ENCODE results near the gene DBN1. TPM values are rescaled to one million over a fixed set of nuclear protein-coding genes. Genes with fewer than 3 reads are reported as not detected.

Gene DBN1
- 10 to 100 TPM; 29.5 to 41.2 TPM for total RNA-seq

GRCh38 chr5:177473443-177474001 lies at the start of gene DBN1:
Gene DBN1, minus strand, starts transcription at chr5:177473634. Its CDS starts 113 bp downstream, at chr5:177473521.
- H3K9me3 Mint-ChIP-seq (ENCODE audit: low read depth), result no peaks in the 10 kb centered on the region
- peak within 1 kb of the TSS; percentile 70 for H3K27ac Mint-ChIP-seq
- peak; percentile 44 for ATAC-seq
- peaks cover 35% of the 10 kb centered on the region for H3K4me1 Mint-ChIP-seq
- peak within 1 kb of the TSS; percentile 65 for H3K4me3 Mint-ChIP-seq
- H3K36me3 Mint-ChIP-seq (ENCODE audit: low read depth), result peaks cover 2% of the 10 kb centered on the region
- CTCF ChIA-PET, result interaction anchor here (0.7 to 1.5 kb wide), 7 partner anchors 16 to 83 kb away, joined by 3 to 5 read pairs (median 3); no protein-coding TSS in a partner anchor
- POLR2A ChIA-PET, result no interaction called here
- H3K27me3 Mint-ChIP-seq, result peaks cover 4% of the 10 kb centered on the region
- intact Hi-C loops (cut with DNase I, micrococcal nuclease), result loop anchor here in 1 of 2 experiments (1.0 kb wide), 2 partner anchors 24 to 43 kb away; partner anchors contain the start of genes DDX41 and PDLIM7
- peak; percentile 62 for DNase-seq

- ChIA-PET CTCF (interaction anchor here (0.6 to 0.9 kb wide), 3 partner anchors 17 to 211 kb away, joined by 3 to 4 read pairs (median 3); no protein-coding TSS in a partner anchor), POLR2A (no interaction called here)
- no peak for ATAC-seq
- DNase-seq, result no peak
- H3K27me3 Mint-ChIP-seq, result no peaks in the 10 kb centered on the region
- no peak overlapping the region for H3K4me3 Mint-ChIP-seq
- H3K36me3 Mint-ChIP-seq (ENCODE audit: low read depth), result peaks cover 19% of the 10 kb centered on the region
- no peaks in the 10 kb centered on the region for H3K9me3 Mint-ChIP-seq (ENCODE audit: low read depth)
- H3K4me1 Mint-ChIP-seq, result peaks cover 31% of the 10 kb centered on the region
- intact Hi-C loops (cut with DNase I, micrococcal nuclease), result no loop called here
- peak overlapping the region; percentile 64 for H3K27ac Mint-ChIP-seq
Measured at GRCh38 chr5:177520916-177521513, 47.6 kb upstream of the DBN1 start.

- intact Hi-C loops (cut with DNase I, micrococcal nuclease), result no loop called here
- ATAC-seq, result no peak
- Mint-ChIP-seq H3K9me3 (ENCODE audit: low read depth) (no peaks in the 10 kb centered on the region), H3K4me1 (peaks cover 38% of the 10 kb centered on the region), H3K4me3 (no peak overlapping the region), H3K27me3 (no peaks in the 10 kb centered on the region), H3K27ac (peak overlapping the region; percentile 64), H3K36me3 (ENCODE audit: low read depth) (peaks cover 26% of the 10 kb centered on the region)
- ChIA-PET POLR2A (no interaction called here), CTCF (interaction anchor here (0.9 kb wide), 1 partner anchor 118 kb away, joined by 3 read pairs; no protein-coding TSS in a partner anchor)
- no peak for DNase-seq
Measured at GRCh38 chr5:177520271-177520670, 46.8 kb upstream of the DBN1 start.

- Mint-ChIP-seq H3K27me3 (no peaks in the 10 kb centered on the region), H3K36me3 (ENCODE audit: low read depth) (peaks cover 33% of the 10 kb centered on the region), H3K4me3 (peak overlapping the region; percentile 28), H3K27ac (peak overlapping the region; percentile 60), H3K4me1 (peaks cover 45% of the 10 kb centered on the region), H3K9me3 (ENCODE audit: low read depth) (no peaks in the 10 kb centered on the region)
- ATAC-seq, result no peak
- intact Hi-C loops (cut with DNase I, micrococcal nuclease), result loop anchor here in 1 of 2 experiments (5.0 kb wide), 2 partner anchors 117 to 633 kb away; partner anchors contain the start of genes NHP2 and PFN3
- no peak for DNase-seq
- CTCF ChIA-PET, result interaction anchor here (1.1 kb wide), 2 partner anchors 18 to 72 kb away, joined by 3 read pairs; partner anchors contain the start of gene TMED9
- POLR2A ChIA-PET, result interaction anchor here (1.1 kb wide), 1 partner anchor 8 kb away, joined by 3 read pairs; no protein-coding TSS in a partner anchor
Measured at GRCh38 chr5:177519463-177520235, 46.2 kb upstream of the DBN1 start.

- Mint-ChIP-seq H3K4me3 (peak within 1 kb of the TSS; percentile 98), H3K36me3 (ENCODE audit: low read depth) (peaks cover 56% of the 10 kb centered on the region), H3K9me3 (ENCODE audit: low read depth) (no peaks in the 10 kb centered on the region), H3K4me1 (peaks cover 48% of the 10 kb centered on the region), H3K27me3 (no peaks in the 10 kb centered on the region), H3K27ac (peak within 1 kb of the TSS; percentile 96)
- peak; percentile 91 for ATAC-seq
- peak; percentile 98 for DNase-seq
- ChIA-PET CTCF (interaction anchor here (0.6 to 1.3 kb wide), 7 partner anchors 15 to 208 kb away, joined by 3 to 8 read pairs (median 4); no protein-coding TSS in a partner anchor), POLR2A (interaction anchor here (0.6 kb wide), 1 partner anchor 19 kb away, joined by 3 read pairs; no protein-coding TSS in a partner anchor)
- intact Hi-C loops (cut with DNase I, micrococcal nuclease), result loop anchor here (1.0 to 5.0 kb wide), 10 partner anchors 20 to 635 kb away; partner anchors contain the start of genes FAM193B (in 2 of the 2), B4GALT7 (in 1 of the 2), DBN1 (in 1 of the 2) and NHP2 (in 1 of the 2)
Measured at GRCh38 chr5:177516601-177517568, 43.5 kb upstream of the DBN1 start, which contains the start of gene DDX41. Gene DDX41, minus strand, starts transcription at chr5:177516961. Its CDS starts 16 bp downstream, at chr5:177516945.

- peaks cover 68% of the 10 kb centered on the region for H3K36me3 Mint-ChIP-seq (ENCODE audit: low read depth)
Measured at GRCh38 chr5:177515580-177515979, 42.1 kb upstream of the DBN1 start.

GRCh38 chr5:177514541-177514940 lies 41.1 kb upstream of the DBN1 start:
- ChIA-PET CTCF (interaction anchor here (0.6 kb wide), 2 partner anchors 20 to 334 kb away, joined by 3 to 4 read pairs; no protein-coding TSS in a partner anchor), POLR2A (no interaction called here)
- no peak overlapping the region for H3K27ac Mint-ChIP-seq
- H3K27me3 Mint-ChIP-seq, result no peaks in the 10 kb centered on the region
- intact Hi-C loops (cut with DNase I, micrococcal nuclease), result no loop called here
- H3K4me3 Mint-ChIP-seq, result no peak overlapping the region
- no peaks in the 10 kb centered on the region for H3K9me3 Mint-ChIP-seq (ENCODE audit: low read depth)
- H3K4me1 Mint-ChIP-seq, result peaks cover 43% of the 10 kb centered on the region
- ATAC-seq, result no peak
- no peak for DNase-seq
- peaks cover 72% of the 10 kb centered on the region for H3K36me3 Mint-ChIP-seq (ENCODE audit: low read depth)

More at GRCh38 chr5:177515580-177515979, 42.1 kb upstream of the DBN1 start:
- ChIA-PET CTCF (interaction anchor here (0.6 to 1.3 kb wide), 12 partner anchors 8 to 206 kb away, joined by 3 to 8 read pairs (median 4); partner anchors contain the start of gene B4GALT7), POLR2A (interaction anchor here (0.6 to 0.7 kb wide), 2 partner anchors 14 to 18 kb away, joined by 3 read pairs; partner anchors contain the start of gene PDLIM7)
- Mint-ChIP-seq H3K4me1 (peaks cover 48% of the 10 kb centered on the region), H3K27ac (peak overlapping the region; percentile 96), H3K27me3 (no peaks in the 10 kb centered on the region), H3K9me3 (ENCODE audit: low read depth) (no peaks in the 10 kb centered on the region), H3K4me3 (peak overlapping the region; percentile 98)
- intact Hi-C loops (cut with DNase I, micrococcal nuclease), result loop anchor here in 1 of 2 experiments (5.0 kb wide), 2 partner anchors 113 to 637 kb away; partner anchors contain the start of genes NHP2 and PFN3
- ATAC-seq, result no peak
- no peak for DNase-seq

GRCh38 chr5:177513500-177513899 lies 40.1 kb upstream of the DBN1 start:
- no peak overlapping the region for H3K4me3 Mint-ChIP-seq
- H3K36me3 Mint-ChIP-seq (ENCODE audit: low read depth), result peaks cover 71% of the 10 kb centered on the region
- intact Hi-C loops (cut with DNase I, micrococcal nuclease), result no loop called here
- no peaks in the 10 kb centered on the region for H3K9me3 Mint-ChIP-seq (ENCODE audit: low read depth)
- peaks cover 35% of the 10 kb centered on the region for H3K4me1 Mint-ChIP-seq
- H3K27me3 Mint-ChIP-seq, result no peaks in the 10 kb centered on the region
- ChIA-PET POLR2A (no interaction called here), CTCF (no interaction called here)
- ATAC-seq (no peak), DNase-seq (no peak)
- no peak overlapping the region for H3K27ac Mint-ChIP-seq

GRCh38 chr5:177512736-177513380 lies 39.4 kb upstream of the DBN1 start:
- Mint-ChIP-seq H3K4me1 (peaks cover 35% of the 10 kb centered on the region), H3K27ac (no peak overlapping the region), H3K36me3 (ENCODE audit: low read depth) (peaks cover 71% of the 10 kb centered on the region), H3K4me3 (no peak overlapping the region), H3K27me3 (no peaks in the 10 kb centered on the region), H3K9me3 (ENCODE audit: low read depth) (no peaks in the 10 kb centered on the region)
- DNase-seq (no peak), ATAC-seq (no peak)
- intact Hi-C loops (cut with DNase I, micrococcal nuclease), result no loop called here
- CTCF ChIA-PET, result no interaction called here
- POLR2A ChIA-PET, result no interaction called here
